ENCODE results near the gene PRKCE. TPM values are rescaled to one million over a fixed set of nuclear protein-coding genes. Genes with fewer than 3 reads are reported as not detected.

The PRKCE gene
- total and polyA plus RNA-seq, 2 experiments from 2014 or later: 0.94 to 1.2 TPM

GRCh38 chr2:45743531-45744396, 92.3 kb downstream of the PRKCE start:
- Mint-ChIP-seq H3K4me1 (peaks cover 17% of the 10 kb centered on the region; the same call in 2 of the 3 replicates), H3K4me3 (no peak overlapping the region), H3K27ac (no peak overlapping the region), H3K9me3 (peaks cover 13% of the 10 kb centered on the region), H3K27me3 (ENCODE audit: insufficient read depth, low read depth, poor library complexity) (peaks cover 8% of the 10 kb centered on the region), H3K36me3 (ENCODE audit: low read depth) (peaks cover 3% of the 10 kb centered on the region; the same call in 2 of the 3 replicates)
- Histone ChIP-seq H3K9me2 (ENCODE audit: insufficient read depth) (no peaks in the 10 kb centered on the region), H3F3A (replicated peaks; ENCODE audit: low read depth) (no peaks in the 10 kb centered on the region), H3K4me3 (no peak overlapping the region), H3K79me2 (replicated peaks; ENCODE audit: insufficient read depth) (no peaks in the 10 kb centered on the region), H3K27me3 (ENCODE audit: insufficient read depth) (no peaks in the 10 kb centered on the region), H3K27ac (ENCODE audit: low read depth) (no peak overlapping the region), H4K20me1 (replicated peaks; ENCODE audit: insufficient read depth) (no peaks in the 10 kb centered on the region), H3K4me2 (no peak overlapping the region), H3K4me1 (ENCODE audit: insufficient read depth) (no peaks in the 10 kb centered on the region), H2AFZ (0 out of 2 replicates have a peak overlapping the region, but pooled peaks have one; percentile 38), H3K36me3 (ENCODE audit: insufficient read depth) (no peaks in the 10 kb centered on the region)
- ATAC-seq (no peak), DNase-seq (ENCODE audit: low spot score) (no peak)
- no peak for TF ChIP-seq ETS1 (IDR thresholded peaks at IDR 0.05)
- TF ChIP-seq JUNB (IDR thresholded peaks at IDR 0.05; ENCODE audit: unreplicated experiment): no peak
- TF ChIP-seq CTCF (conservative IDR thresholded peaks at IDR 0.05; ENCODE audit: low read depth in 2 of 2): no peak
- no peak for TF ChIP-seq POLR2AphosphoS5 (IDR thresholded peaks at IDR 0.05; ENCODE audit: low read depth)
- TF ChIP-seq ZNF114 (CRISPR knock-in tag; IDR thresholded peaks at IDR 0.05): no peak
- no peak for TF ChIP-seq ZNF331 (CRISPR knock-in tag; IDR thresholded peaks at IDR 0.05; ENCODE audit: low read depth)
- TF ChIP-seq CREB1 (CRISPR knock-in tag; IDR thresholded peaks at IDR 0.05; ENCODE audit: low read depth): no peak
- TF ChIP-seq EZH2phosphoT487 (IDR thresholded peaks at IDR 0.05; ENCODE audit: unreplicated experiment): no peak
- TF ChIP-seq ZNF462 (CRISPR knock-in tag; IDR thresholded peaks at IDR 0.05): no peak
- no peak for TF ChIP-seq STAT1 (IDR thresholded peaks at IDR 0.05; ENCODE audit: unreplicated experiment)
- TF ChIP-seq REST (IDR thresholded peaks at IDR 0.05; ENCODE audit: unreplicated experiment): no peak
- TF ChIP-seq EZH2 (IDR thresholded peaks at IDR 0.05; ENCODE audit: low read depth, unreplicated experiment): no peak
- TF ChIP-seq NANOG (IDR thresholded peaks at IDR 0.05; ENCODE audit: borderline replicate concordance): no peak
